Cardiac septum (tissue), 1 donor: ENCODE data around the gene ZEB2. TPM values are rescaled to one million over a fixed set of nuclear protein-coding genes. Genes with fewer than 3 reads are reported as not detected.

Experiments used
- DNase-seq: peaks from one replicate; pipeline ENCODE4 v3.0.0-alpha.2; 2020; ENCODE audit warnings: low spot score
- intact Hi-C: fragments of 100-400 bp; cut with DNase I; formaldehyde crosslinking; loops from one replicate; pipeline ENCODE4 v1.14.0; 2022
- total RNA-seq: library from RNA; stranded (reverse); fragmentation: NEBNext Ultra II Directional; extraction: Animal tissue kit (Norgen Biotek cat#: 25700); gene quantifications from one replicate; pipeline ENCODE4 v1.2.1, GENCODE V29; 2021
- donor health status: DM: no; HTN: no; CAD: no.

The ZEB2 gene
- total RNA-seq, 1 donor from 2014 or later = 122 TPM

GRCh38 chr2:144462266-144462665 lies 57.7 kb downstream of the ZEB2 start:
- intact Hi-C loops = loop anchor here (5.0 kb wide), 1 partner anchor 40 kb away; no protein-coding TSS in a partner anchor

GRCh38 chr2:144461308-144461766 lies 58.6 kb downstream of the ZEB2 start:
- intact Hi-C loops = loop anchor here (5.0 kb wide), 1 partner anchor 41 kb away; no protein-coding TSS in a partner anchor
- no peak for DNase-seq

More at GRCh38 chr2:144462266-144462665, 57.7 kb downstream of the ZEB2 start:
- DNase-seq = no peak

GRCh38 chr2:144460727-144461307 lies 59.1 kb downstream of the ZEB2 start:
- intact Hi-C loops = loop anchor here (5.0 kb wide), 1 partner anchor 41 kb away; no protein-coding TSS in a partner anchor

GRCh38 chr2:144459937-144460336 lies 60.0 kb downstream of the ZEB2 start:
- DNase-seq = no peak

More at GRCh38 chr2:144460727-144461307, 59.1 kb downstream of the ZEB2 start:
- no peak for DNase-seq

GRCh38 chr2:144459286-144459685 lies 60.6 kb downstream of the ZEB2 start:
- no peak for DNase-seq
- intact Hi-C loops = no loop called here

More at GRCh38 chr2:144459937-144460336, 60.0 kb downstream of the ZEB2 start:
- intact Hi-C loops = loop anchor here (5.0 kb wide), 1 partner anchor 42 kb away; no protein-coding TSS in a partner anchor

- intact Hi-C loops = no loop called here
Measured at GRCh38 chr2:144458541-144458940, 61.4 kb downstream of the ZEB2 start.

GRCh38 chr2:144456680-144457079 lies 63.2 kb downstream of the ZEB2 start:
- DNase-seq = no peak
- intact Hi-C loops = no loop called here

More at GRCh38 chr2:144458541-144458940, 61.4 kb downstream of the ZEB2 start:
- DNase-seq = no peak

- intact Hi-C loops = no loop called here
- no peak for DNase-seq
Measured at GRCh38 chr2:144455987-144456386, 63.9 kb downstream of the ZEB2 start.

- intact Hi-C loops = loop anchor here (5.0 kb wide), 1 partner anchor 237 kb away; no protein-coding TSS in a partner anchor
- DNase-seq = no peak
Measured at GRCh38 chr2:144454466-144455287, 65.2 kb downstream of the ZEB2 start.

- no peak for DNase-seq
- intact Hi-C loops = loop anchor here (2.0 to 5.0 kb wide), 2 partner anchors 55 to 236 kb away; no protein-coding TSS in a partner anchor
Measured at GRCh38 chr2:144453486-144454158, 66.3 kb downstream of the ZEB2 start.

- intact Hi-C loops = loop anchor here (2.0 to 5.0 kb wide), 2 partner anchors 56 to 236 kb away; no protein-coding TSS in a partner anchor
- no peak for DNase-seq
Measured at GRCh38 chr2:144452989-144453336, 67.0 kb downstream of the ZEB2 start.

GRCh38 chr2:144452169-144452988 lies 67.5 kb downstream of the ZEB2 start:
- no peak for DNase-seq
- intact Hi-C loops = loop anchor here (2.0 to 5.0 kb wide), 2 partner anchors 56 to 235 kb away; no protein-coding TSS in a partner anchor

- intact Hi-C loops = loop anchor here (5.0 kb wide), 1 partner anchor 234 kb away; no protein-coding TSS in a partner anchor
- DNase-seq = no peak
Measured at GRCh38 chr2:144451443-144451842, 68.5 kb downstream of the ZEB2 start.

- intact Hi-C loops = no loop called here
- no peak for DNase-seq
Measured at GRCh38 chr2:144449028-144449406, 70.9 kb downstream of the ZEB2 start.

GRCh38 chr2:144448389-144449027 lies 71.4 kb downstream of the ZEB2 start:
- intact Hi-C loops = no loop called here
- no peak for DNase-seq

GRCh38 chr2:144447535-144447934 lies 72.4 kb downstream of the ZEB2 start:
- no peak for DNase-seq
- intact Hi-C loops = no loop called here

- DNase-seq = no peak
- intact Hi-C loops = no loop called here
Measured at GRCh38 chr2:144446136-144446535, 73.8 kb downstream of the ZEB2 start.

- intact Hi-C loops = no loop called here
- DNase-seq = no peak
Measured at GRCh38 chr2:144445196-144445595, 74.7 kb downstream of the ZEB2 start.
